Chondrocyte (in vitro differentiated cells): ENCODE results near the gene STUM. TPM values are rescaled to one million over a fixed set of nuclear protein-coding genes. Genes with fewer than 3 reads are reported as not detected.

Experiments used
- DNase-seq: peaks from one replicate; pipeline ENCODE4 v3.0.0; 2021; ENCODE audit warnings: mixed read lengths, low spot score
- H3K27ac Mint-ChIP-seq: one replicate; pipeline ENCODE4 v1.8.0; 2021; ENCODE audit warnings: mild to moderate bottlenecking, moderate library complexity, mixed read lengths; ENCODE audit not compliant: unreplicated experiment
- H3K27me3 Mint-ChIP-seq: 2 replicates; pipeline ENCODE4 v1.8.0; 2021; ENCODE audit warnings: low read depth, mixed read lengths
- H3K36me3 Mint-ChIP-seq: 2 replicates; pipeline ENCODE4 v1.8.0; 2021; ENCODE audit warnings: low read depth, mixed read lengths
- H3K4me1 Mint-ChIP-seq: 2 replicates; pipeline ENCODE4 v1.8.0; 2021; ENCODE audit warnings: low read depth, mild to moderate bottlenecking, mixed read lengths
- H3K4me3 Mint-ChIP-seq: one replicate; pipeline ENCODE4 v1.8.0; 2021; ENCODE audit warnings: mild to moderate bottlenecking, moderate library complexity, mixed read lengths; ENCODE audit not compliant: unreplicated experiment
- H3K9me3 Mint-ChIP-seq: 2 replicates; pipeline ENCODE4 v1.8.0; 2021; ENCODE audit warnings: low read depth, mixed read lengths
- total RNA-seq: library from RNA; stranded (reverse); gene quantifications from 3 replicates; pipeline ENCODE4 v1.2.1, GENCODE V29; 2021
- TF ChIP-seq, protein P1 (sequence below): fragments of 200-600 bp; sonication (generic); IDR thresholded peaks from 2 replicates; pipeline ENCODE4 v1.5.0; 2021; ENCODE audit warnings: antibody characterized with exemption, mild to moderate bottlenecking, moderate library complexity

Gene STUM
- total RNA-seq, 1 donor from 2014 or later = 0.27 TPM

GRCh38 chr1:226588484-226588883 is 39.9 kb downstream of the STUM start:
- peaks cover 15% of the 10 kb centered on the region for H3K27me3 Mint-ChIP-seq
- H3K4me3 Mint-ChIP-seq = no peak overlapping the region
- no peak for DNase-seq
- no peaks in the 10 kb centered on the region for H3K36me3 Mint-ChIP-seq
- no peak overlapping the region for H3K27ac Mint-ChIP-seq
- H3K9me3 Mint-ChIP-seq = no peaks in the 10 kb centered on the region
- TF ChIP-seq, protein P1, sequence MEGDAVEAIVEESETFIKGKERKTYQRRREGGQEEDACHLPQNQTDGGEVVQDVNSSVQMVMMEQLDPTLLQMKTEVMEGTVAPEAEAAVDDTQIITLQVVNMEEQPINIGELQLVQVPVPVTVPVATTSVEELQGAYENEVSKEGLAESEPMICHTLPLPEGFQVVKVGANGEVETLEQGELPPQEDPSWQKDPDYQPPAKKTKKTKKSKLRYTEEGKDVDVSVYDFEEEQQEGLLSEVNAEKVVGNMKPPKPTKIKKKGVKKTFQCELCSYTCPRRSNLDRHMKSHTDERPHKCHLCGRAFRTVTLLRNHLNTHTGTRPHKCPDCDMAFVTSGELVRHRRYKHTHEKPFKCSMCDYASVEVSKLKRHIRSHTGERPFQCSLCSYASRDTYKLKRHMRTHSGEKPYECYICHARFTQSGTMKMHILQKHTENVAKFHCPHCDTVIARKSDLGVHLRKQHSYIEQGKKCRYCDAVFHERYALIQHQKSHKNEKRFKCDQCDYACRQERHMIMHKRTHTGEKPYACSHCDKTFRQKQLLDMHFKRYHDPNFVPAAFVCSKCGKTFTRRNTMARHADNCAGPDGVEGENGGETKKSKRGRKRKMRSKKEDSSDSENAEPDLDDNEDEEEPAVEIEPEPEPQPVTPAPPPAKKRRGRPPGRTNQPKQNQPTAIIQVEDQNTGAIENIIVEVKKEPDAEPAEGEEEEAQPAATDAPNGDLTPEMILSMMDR = no peak
- H3K4me1 Mint-ChIP-seq = no peaks in the 10 kb centered on the region

GRCh38 chr1:226589008-226589733 is 40.6 kb downstream of the STUM start:
- no peaks in the 10 kb centered on the region for H3K9me3 Mint-ChIP-seq
- H3K4me3 Mint-ChIP-seq = no peak overlapping the region
- no peaks in the 10 kb centered on the region for H3K36me3 Mint-ChIP-seq
- peak; percentile 39 for DNase-seq
- no peak overlapping the region for H3K27ac Mint-ChIP-seq
- TF ChIP-seq, protein P1 = no peak
- peaks cover 22% of the 10 kb centered on the region for H3K27me3 Mint-ChIP-seq
- H3K4me1 Mint-ChIP-seq = no peaks in the 10 kb centered on the region

DNA sequence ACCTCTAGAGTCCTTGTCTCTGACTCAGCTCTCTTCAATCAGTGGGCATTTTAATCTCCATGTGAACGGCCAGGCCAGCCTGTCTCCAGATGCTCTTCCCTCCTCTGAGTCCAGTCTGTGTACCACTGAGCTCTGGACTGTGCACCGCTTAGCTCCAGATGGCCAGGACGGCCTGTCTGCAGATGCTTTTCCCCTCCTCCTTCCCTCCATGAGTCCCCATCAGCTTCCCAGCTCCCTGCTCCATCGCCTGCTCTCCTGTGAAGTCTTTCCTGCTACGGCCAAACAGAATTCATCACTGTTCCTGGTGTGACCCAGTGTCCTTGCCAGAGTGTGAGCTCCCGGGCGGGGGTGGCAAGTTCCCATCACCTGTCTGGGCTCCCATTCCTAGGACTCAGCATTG is 42.0 kb downstream of the STUM start:
- Mint-ChIP-seq H3K36me3 (peaks cover 5% of the 10 kb centered on the region), H3K27ac (no peak overlapping the region), H3K4me1 (no peaks in the 10 kb centered on the region), H3K27me3 (peaks cover 25% of the 10 kb centered on the region), H3K9me3 (peaks cover 5% of the 10 kb centered on the region), H3K4me3 (no peak overlapping the region)
- DNase-seq = peak; percentile 51
- TF ChIP-seq, protein P1 = no peak

- Mint-ChIP-seq H3K4me1 (no peaks in the 10 kb centered on the region), H3K27me3 (peaks cover 33% of the 10 kb centered on the region), H3K36me3 (peaks cover 5% of the 10 kb centered on the region), H3K4me3 (no peak overlapping the region), H3K27ac (no peak overlapping the region), H3K9me3 (peaks cover 12% of the 10 kb centered on the region)
- TF ChIP-seq, protein P1 = no peak
- DNase-seq = no peak
Observed at GRCh38 chr1:226593541-226593940, 45.0 kb downstream of the STUM start.

DNA sequence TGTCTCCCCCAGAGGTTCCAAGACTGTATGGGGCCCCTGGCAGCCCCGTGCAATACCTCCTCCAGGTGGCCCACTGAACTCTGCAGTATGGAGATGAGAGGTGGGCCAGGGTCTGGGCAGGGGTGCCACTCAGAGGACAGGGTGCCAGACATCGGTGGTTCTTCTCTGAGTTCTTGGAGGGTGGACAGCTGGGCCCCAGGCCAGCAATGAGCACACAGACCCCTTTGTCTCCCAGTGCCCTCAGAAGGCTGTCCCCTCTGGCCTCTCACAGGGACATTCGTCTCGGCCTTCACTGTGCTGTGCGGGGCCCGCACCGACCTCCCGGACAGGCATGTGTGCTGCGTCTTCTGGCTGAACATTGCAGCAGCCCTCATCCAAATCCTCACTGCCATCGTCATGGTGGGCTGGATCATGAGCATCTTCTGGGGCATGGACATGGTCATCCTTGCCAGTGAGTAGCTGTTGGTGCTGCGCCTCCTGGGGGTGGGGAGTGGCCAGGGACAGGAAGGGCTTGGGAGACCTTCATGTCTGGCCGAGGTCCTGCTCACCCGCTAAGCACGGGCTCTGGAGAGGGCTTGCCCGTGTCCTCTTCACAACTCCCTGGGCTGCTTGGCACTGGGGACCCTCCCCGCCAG is 48.1 kb downstream of the STUM start:
- Mint-ChIP-seq H3K27me3 (peaks cover 28% of the 10 kb centered on the region), H3K36me3 (peaks cover 6% of the 10 kb centered on the region), H3K4me3 (no peak overlapping the region), H3K4me1 (no peaks in the 10 kb centered on the region), H3K9me3 (peaks cover 12% of the 10 kb centered on the region), H3K27ac (no peak overlapping the region)
- TF ChIP-seq, protein P1 = no peak
- DNase-seq = peak; percentile 86
